IMR-90 (cell line): Measurements from ENCODE around the gene CFAP97. TPM values are rescaled to one million over a fixed set of nuclear protein-coding genes. Genes with fewer than 3 reads are reported as not detected.

Source experiments
- ATAC-seq: fragments of 200-7000 bp; cut with Tn5 transposase; 2 replicates; pipeline ENCODE4 v1.9.1; 2020; ENCODE audit warnings: low read depth, mild to moderate bottlenecking, moderate library complexity
- BruUV-seq: library from RNA; stranded (reverse); fragments of 400-500 nt; replicated peaks from 2 replicates; lab custom pipeline; 2021; lab: Mats Ljungman, UMichigan
- CTCF ChIA-PET: fragments of 300-600 bp; formaldehyde crosslinking; extraction: SDS; loops from one replicate; lab custom pipeline; 2021; ENCODE audit warnings: antibody characterized with exemption; lab: Yijun Ruan, JAX
- POLR2A ChIA-PET: fragments of 300-600 bp; sonication (Branson Sonifier 250); formaldehyde crosslinking; loops from one replicate; lab custom pipeline; 2022; ENCODE audit warnings: antibody characterized with exemption; ENCODE audit not compliant: unreplicated experiment; lab: Charles Lee
- DNase-seq: peaks from one replicate; pipeline ENCODE4 v3.0.0; 2013
- H2AFZ ChIP-seq: replicated peaks from 2 replicates; pipeline ENCODE3; 2013; ENCODE audit warnings: low read length, mild to moderate bottlenecking; ENCODE audit not compliant: poor library complexity
- H2AK5ac ChIP-seq: 2 replicates; pipeline ENCODE4 v1.6.1; 2013; ENCODE audit warnings: low read depth, low read length, inconsistent platforms
- H2AK9ac ChIP-seq: replicated peaks from 2 replicates; pipeline ENCODE3; 2013; ENCODE audit warnings: mild to moderate bottlenecking, low read depth, low read length, moderate library complexity; ENCODE audit not compliant: poor library complexity
- H2BK120ac ChIP-seq: 2 replicates; pipeline ENCODE4 v1.6.1; 2013; ENCODE audit warnings: low read depth, low read length, inconsistent platforms
- H2BK15ac ChIP-seq: 3 replicates; pipeline ENCODE4 v1.6.1; 2013; ENCODE audit warnings: low read depth, low read length, inconsistent platforms
- H2BK20ac ChIP-seq: 2 replicates; pipeline ENCODE4 v1.6.1; 2013; ENCODE audit warnings: low read depth, mild to moderate bottlenecking, inconsistent platforms, low read length, moderate library complexity
- H2BK5ac ChIP-seq: 2 replicates; pipeline ENCODE4 v1.6.1; 2013; ENCODE audit warnings: mild to moderate bottlenecking, low read depth, low read length, inconsistent platforms; ENCODE audit not compliant: poor library complexity, severe bottlenecking
- H3K14ac ChIP-seq: replicated peaks from 2 replicates; pipeline ENCODE4 v1.6.1; 2013; ENCODE audit warnings: low read depth, low read length, inconsistent platforms
- H3K18ac ChIP-seq: 2 replicates; pipeline ENCODE4 v1.6.1; 2013; ENCODE audit warnings: low read depth, low read length, control low read depth
- H3K23ac ChIP-seq: 2 replicates; pipeline ENCODE4 v1.6.1; 2013; ENCODE audit warnings: low read depth, low read length, inconsistent platforms
- H3K27ac ChIP-seq: 2 replicates; pipeline ENCODE4 v1.5.1; 2013; ENCODE audit warnings: mild to moderate bottlenecking, control low read depth, low read length; ENCODE audit not compliant: insufficient read depth
- H3K27me3 ChIP-seq: 2 replicates; pipeline ENCODE4 v1.6.1; 2013; ENCODE audit warnings: low read length; ENCODE audit not compliant: control insufficient read depth, insufficient read depth
- H3K36me3 ChIP-seq: 2 replicates; pipeline ENCODE4 v1.6.1; 2013; ENCODE audit warnings: low read length, mixed read lengths; ENCODE audit not compliant: control insufficient read depth, insufficient read depth
- H3K4ac ChIP-seq: 2 replicates; pipeline ENCODE4 v1.6.1; 2013; ENCODE audit warnings: low read depth, low read length, inconsistent platforms
- H3K4me1 ChIP-seq: 2 replicates; pipeline ENCODE4 v1.6.1; 2013; ENCODE audit warnings: low read length, mixed read lengths; ENCODE audit not compliant: control insufficient read depth, insufficient read depth
- H3K4me2 ChIP-seq: 2 replicates; pipeline ENCODE4 v1.6.1; 2013; ENCODE audit warnings: low read depth, mild to moderate bottlenecking, control low read depth, low read length, moderate library complexity
- H3K4me3 ChIP-seq: 2 replicates; pipeline ENCODE4 v1.5.1; 2013; ENCODE audit warnings: low read depth, mild to moderate bottlenecking, control low read depth, low read length, moderate library complexity; ENCODE audit not compliant: insufficient read depth
- H3K56ac ChIP-seq: 2 replicates; pipeline ENCODE4 v1.6.1; 2013; ENCODE audit warnings: low read length, inconsistent platforms; ENCODE audit not compliant: insufficient read depth; ENCODE audit errors: extremely low read depth
- H3K79me1 ChIP-seq, 2 experiments: 2 replicates each; pipeline ENCODE4 v1.6.1; 2013; ENCODE audit warnings: low read length in 2 of 2, inconsistent platforms in 1 of 2, low read depth in 1 of 2
- H3K9ac ChIP-seq: 2 replicates; pipeline ENCODE4 v1.6.1; 2013; ENCODE audit warnings: low read depth, low read length, control low read depth
- H3K9me1 ChIP-seq: 2 replicates; pipeline ENCODE4 v1.6.1; 2013; ENCODE audit warnings: low read length, inconsistent platforms; ENCODE audit not compliant: insufficient read depth
- H3K9me3 ChIP-seq: 2 replicates; pipeline ENCODE4 v1.6.1; 2013; ENCODE audit warnings: low read length; ENCODE audit not compliant: control insufficient read depth, insufficient read depth
- H4K20me1 ChIP-seq: 2 replicates; pipeline ENCODE4 v1.6.1; 2013; ENCODE audit warnings: low read length, inconsistent platforms; ENCODE audit not compliant: insufficient read depth
- H4K5ac ChIP-seq: 2 replicates; pipeline ENCODE4 v1.6.1; 2013; ENCODE audit warnings: mild to moderate bottlenecking, low read depth, low read length, control low read depth
- H4K8ac ChIP-seq, 2 experiments: 2 replicates each; pipeline ENCODE4 v1.6.1; 2013; ENCODE audit warnings: low read depth in 2 of 2, low read length in 2 of 2, control low read depth in 1 of 2, inconsistent platforms in 1 of 2
- H4K91ac ChIP-seq: 2 replicates; pipeline ENCODE4 v1.6.1; 2013; ENCODE audit warnings: low read depth, low read length, inconsistent platforms; ENCODE audit not compliant: insufficient read depth
- CHD1 ChIP-seq: IDR thresholded peaks from 2 replicates; pipeline ENCODE4 v1.6.1; 2012; ENCODE audit warnings: low read depth, low read length, improper control_type of control experiment
- FOS ChIP-seq: fragments of 150-350 bp; IDR thresholded peaks from 2 replicates; pipeline ENCODE4 v1.6.1; 2016; ENCODE audit warnings: low read depth, low read length
- MAZ ChIP-seq: IDR thresholded peaks from 2 replicates; pipeline ENCODE4 v1.6.1; 2012; ENCODE audit warnings: low read depth, mild to moderate bottlenecking, low read length, improper control_type of control experiment, moderate library complexity, borderline replicate concordance
- RAD21 ChIP-seq: IDR thresholded peaks from 2 replicates; pipeline ENCODE4 v1.6.1; 2012; ENCODE audit warnings: low read length, improper control_type of control experiment
- SMC3 ChIP-seq: fragments of 150-350 bp; IDR thresholded peaks from 2 replicates; pipeline ENCODE4 v1.6.1; 2016; ENCODE audit warnings: low read depth, mild to moderate bottlenecking, antibody characterized with exemption, low read length, moderate library complexity
- WGBS, 2 experiments: methylation state at CpG; one replicate each; pipeline versions ENCODE4 v1.1.5 to v1.1.7; 2013; ENCODE audit warnings: missing lambda C conversion rate in 2 of 2; ENCODE audit not compliant: insufficient read length in 1 of 2; ENCODE audit errors: extremely low coverage in 2 of 2; 5-methylcytosine and 5-hydroxymethylcytosine counted together
- dilution Hi-C: fragments of 300-500 bp; cut with HindIII; formaldehyde crosslinking; loops from one replicate; pipeline ENCODE4 v1.14.3; 2018; ENCODE audit warnings: low sequenced_read_pairs; ENCODE audit not compliant: unreplicated experiment
- in situ Hi-C: fragments of 300-500 bp; cut with MboI; formaldehyde crosslinking; loops from 3 replicates; pipeline ENCODE4 v1.14.3; 2019; ENCODE audit warnings: low sequenced_read_pairs, inconsistent platforms, mixed read lengths
- intact Hi-C: fragments of 100-400 bp; cut with micrococcal nuclease; formaldehyde crosslinking; loops from 2 replicates; pipeline ENCODE4 v1.10.0; 2022
- polyA plus RNA-seq, 3 experiments: library from polyadenylated mRNA; depleted of rRNA; stranded (reverse); fragments of >200 nt; gene quantifications; 2 replicates each; pipeline ENCODE4 v1.2.3, GENCODE V29; 2012; ENCODE audit warnings: low replicate concordance in 1 of 3
- total RNA-seq: library from RNA; depleted of rRNA; stranded (reverse); fragments of >200 nt; gene quantifications from 2 replicates; pipeline ENCODE4 v1.2.3, GENCODE V29; 2012
- TF ChIP-seq, protein P1 (sequence below): conservative IDR thresholded peaks from 2 replicates; pipeline ENCODE4 v1.5.1; 2012; ENCODE audit warnings: mild to moderate bottlenecking, low read depth, low read length, improper control_type of control experiment

Gene CFAP97
- total and polyA plus RNA-seq, 2 of the 4 experiments (the other 2 are of a cell fraction) = 14.5 to 16.0 TPM

DNA sequence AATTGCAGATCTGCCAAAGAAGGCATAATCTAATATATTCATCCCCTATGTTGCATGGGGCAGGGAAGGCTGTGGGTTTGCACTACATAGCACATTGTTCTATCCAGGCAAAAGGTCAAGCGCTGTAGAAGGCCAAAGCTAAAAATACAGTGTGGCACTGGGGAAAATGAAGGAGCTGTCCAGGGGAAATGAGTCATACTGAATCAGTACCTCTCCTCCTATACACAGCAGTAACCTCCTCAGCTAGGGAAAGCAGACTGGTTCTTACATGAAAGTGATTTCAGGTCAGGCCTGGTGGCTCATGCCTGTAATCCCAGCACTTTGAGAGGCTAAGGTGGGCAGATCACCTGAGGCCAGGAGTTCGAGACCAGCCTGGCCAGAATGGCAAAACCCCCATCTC lies 91.7 kb downstream of the CFAP97 start:
- Histone ChIP-seq H3K9ac (no peak overlapping the region), H3K56ac (no peak overlapping the region), H3K4me2 (no peak overlapping the region), H3K27ac (no peak overlapping the region), H2BK5ac (peak overlapping the region; percentile 18), H3K18ac (no peak overlapping the region), H2BK15ac (no peak overlapping the region), H3K4me1 (peaks cover 3% of the 10 kb centered on the region; the same call in 1 of the 2 replicates), H3K9me1 (peaks cover 7% of the 10 kb centered on the region), H2AK5ac (no peak overlapping the region; the same call in 1 of the 2 replicates), H4K91ac (no peak overlapping the region), H2BK20ac (no peak overlapping the region), H2AFZ (no peak overlapping the region), H3K23ac (no peak overlapping the region), H3K4ac (no peak overlapping the region), H4K20me1 (no peaks in the 10 kb centered on the region), H3K79me1 (no peaks in the 10 kb centered on the region), H3K36me3 (no peaks in the 10 kb centered on the region), H3K14ac (no peak overlapping the region), H3K4me3 (no peak overlapping the region), H2AK9ac (no peak overlapping the region), H2BK120ac (no peak overlapping the region), H3K27me3 (no peaks in the 10 kb centered on the region), H4K8ac (no peak overlapping the region), H4K5ac (no peak overlapping the region), H3K9me3 (no peaks in the 10 kb centered on the region)
- CTCF ChIA-PET = interaction anchor here (0.7 kb wide), 1 partner anchor 29 kb away, joined by 3 read pairs; no protein-coding TSS in a partner anchor
- in situ Hi-C loops (no loop called here), intact Hi-C loops (loop anchor here (2.0 kb wide), 1 partner anchor 15 kb away; no protein-coding TSS in a partner anchor), dilution Hi-C loops (no loop called here)
- WGBS, 2 experiments = no CpG with 5 or more reads among the region's 2 CpGs
- ATAC-seq (peak; percentile 97), DNase-seq (peak; percentile 96)
- POLR2A ChIA-PET = no interaction called here
- TF ChIP-seq, protein P1, sequence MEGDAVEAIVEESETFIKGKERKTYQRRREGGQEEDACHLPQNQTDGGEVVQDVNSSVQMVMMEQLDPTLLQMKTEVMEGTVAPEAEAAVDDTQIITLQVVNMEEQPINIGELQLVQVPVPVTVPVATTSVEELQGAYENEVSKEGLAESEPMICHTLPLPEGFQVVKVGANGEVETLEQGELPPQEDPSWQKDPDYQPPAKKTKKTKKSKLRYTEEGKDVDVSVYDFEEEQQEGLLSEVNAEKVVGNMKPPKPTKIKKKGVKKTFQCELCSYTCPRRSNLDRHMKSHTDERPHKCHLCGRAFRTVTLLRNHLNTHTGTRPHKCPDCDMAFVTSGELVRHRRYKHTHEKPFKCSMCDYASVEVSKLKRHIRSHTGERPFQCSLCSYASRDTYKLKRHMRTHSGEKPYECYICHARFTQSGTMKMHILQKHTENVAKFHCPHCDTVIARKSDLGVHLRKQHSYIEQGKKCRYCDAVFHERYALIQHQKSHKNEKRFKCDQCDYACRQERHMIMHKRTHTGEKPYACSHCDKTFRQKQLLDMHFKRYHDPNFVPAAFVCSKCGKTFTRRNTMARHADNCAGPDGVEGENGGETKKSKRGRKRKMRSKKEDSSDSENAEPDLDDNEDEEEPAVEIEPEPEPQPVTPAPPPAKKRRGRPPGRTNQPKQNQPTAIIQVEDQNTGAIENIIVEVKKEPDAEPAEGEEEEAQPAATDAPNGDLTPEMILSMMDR = no peak
- TF ChIP-seq MAZ = peak; percentile 49; the same call in 1 of the 2 replicates
- TF ChIP-seq FOS = peak; percentile 85
- no peak for TF ChIP-seq RAD21
- TF ChIP-seq SMC3 = no peak
- no peak for TF ChIP-seq CHD1
- BruUV-seq = no TSS peak
